ENCODE data around the gene FOXL2NB.

Gene FOXL2NB

GRCh38 chr3:138928727-138929372 lies 18.2 kb upstream of the FOXL2NB start:
- Histone ChIP-seq H3K27ac (ENCODE audit: low read length) (no peak overlapping the region), H3K36me3 (ENCODE audit: control insufficient read depth, insufficient read depth, low read length) (no peaks in the 10 kb centered on the region), H3K4me1 (ENCODE audit: control insufficient read depth, insufficient read depth, low read length) (no peaks in the 10 kb centered on the region), H3K4me3 (ENCODE audit: low read length) (no peak overlapping the region), H3K27me3 (ENCODE audit: control insufficient read depth, insufficient read depth, low read length) (no peaks in the 10 kb centered on the region), H3K9me3 (ENCODE audit: control insufficient read depth, insufficient read depth, low read length) (no peaks in the 10 kb centered on the region)
- no CpG with 5 or more reads among the region's 42 CpGs for WGBS (ENCODE audit: insufficient coverage, insufficient read length)
- no peak for DNase-seq (ENCODE audit: low read depth, low spot score)

GRCh38 chr3:138933068-138933668 lies 13.8 kb upstream of the FOXL2NB start:
- peaks cover 3% of the 10 kb centered on the region; the same call in 1 of the 2 replicates for H3K4me1 ChIP-seq (ENCODE audit: control insufficient read depth, insufficient read depth, low read length)

GRCh38 chr3:138933981-138934691 lies 12.9 kb upstream of the FOXL2NB start:
- Histone ChIP-seq H3K27ac (ENCODE audit: low read length) (no peak overlapping the region), H3K27me3 (ENCODE audit: control insufficient read depth, insufficient read depth, low read length) (peaks cover 28% of the 10 kb centered on the region), H3K9me3 (ENCODE audit: control insufficient read depth, insufficient read depth, low read length) (no peaks in the 10 kb centered on the region), H3K4me3 (ENCODE audit: low read length) (no peak overlapping the region), H3K4me1 (ENCODE audit: control insufficient read depth, insufficient read depth, low read length) (peaks cover 3% of the 10 kb centered on the region; the same call in 1 of the 2 replicates), H3K36me3 (ENCODE audit: control insufficient read depth, insufficient read depth, low read length) (no peaks in the 10 kb centered on the region)
- no CpG with 5 or more reads among the region's 3 CpGs for WGBS (ENCODE audit: insufficient coverage, insufficient read length)
- DNase-seq (ENCODE audit: low read depth, low spot score), result no peak

More at GRCh38 chr3:138933068-138933668, 13.8 kb upstream of the FOXL2NB start:
- no peak for DNase-seq (ENCODE audit: low read depth, low spot score)
- Histone ChIP-seq H3K9me3 (ENCODE audit: control insufficient read depth, insufficient read depth, low read length) (no peaks in the 10 kb centered on the region), H3K27ac (ENCODE audit: low read length) (no peak overlapping the region), H3K36me3 (ENCODE audit: control insufficient read depth, insufficient read depth, low read length) (no peaks in the 10 kb centered on the region), H3K27me3 (ENCODE audit: control insufficient read depth, insufficient read depth, low read length) (peaks cover 19% of the 10 kb centered on the region), H3K4me3 (ENCODE audit: low read length) (no peak overlapping the region)
- WGBS (ENCODE audit: insufficient coverage, insufficient read length), result no CpG with 5 or more reads among the region's 4 CpGs

- H3K4me1 ChIP-seq (ENCODE audit: control insufficient read depth, insufficient read depth, low read length), result peaks cover 3% of the 10 kb centered on the region; the same call in 1 of the 2 replicates
- no peak for DNase-seq (ENCODE audit: low read depth, low spot score)
- H3K27me3 ChIP-seq (ENCODE audit: control insufficient read depth, insufficient read depth, low read length), result peaks cover 40% of the 10 kb centered on the region
- H3K4me3 ChIP-seq (ENCODE audit: low read length), result no peak overlapping the region; the same call in 1 of the 2 replicates
- H3K27ac ChIP-seq (ENCODE audit: low read length), result no peak overlapping the region
- WGBS (ENCODE audit: insufficient coverage, insufficient read length), result 100% methylated on average over 3 of the region's 7 CpGs
- H3K9me3 ChIP-seq (ENCODE audit: control insufficient read depth, insufficient read depth, low read length), result no peaks in the 10 kb centered on the region
- no peaks in the 10 kb centered on the region for H3K36me3 ChIP-seq (ENCODE audit: control insufficient read depth, insufficient read depth, low read length)
Observed at GRCh38 chr3:138935505-138935862, 11.5 kb upstream of the FOXL2NB start.

GRCh38 chr3:138935863-138936740 lies 10.9 kb upstream of the FOXL2NB start:
- Histone ChIP-seq H3K27ac (ENCODE audit: low read length) (no peak overlapping the region), H3K4me1 (ENCODE audit: control insufficient read depth, insufficient read depth, low read length) (peaks cover 3% of the 10 kb centered on the region; the same call in 1 of the 2 replicates), H3K36me3 (ENCODE audit: control insufficient read depth, insufficient read depth, low read length) (no peaks in the 10 kb centered on the region), H3K9me3 (ENCODE audit: control insufficient read depth, insufficient read depth, low read length) (no peaks in the 10 kb centered on the region), H3K4me3 (ENCODE audit: low read length) (peak overlapping the region; percentile 20; the same call in 1 of the 2 replicates), H3K27me3 (ENCODE audit: control insufficient read depth, insufficient read depth, low read length) (peaks cover 46% of the 10 kb centered on the region)
- WGBS (ENCODE audit: insufficient coverage, insufficient read length), result no CpG with 5 or more reads among the region's 58 CpGs
- no peak for DNase-seq (ENCODE audit: low read depth, low spot score)

- H3K27me3 ChIP-seq (ENCODE audit: control insufficient read depth, insufficient read depth, low read length), result peaks cover 51% of the 10 kb centered on the region
- no CpG with 5 or more reads among the region's 45 CpGs for WGBS (ENCODE audit: insufficient coverage, insufficient read length)
- no peaks in the 10 kb centered on the region for H3K9me3 ChIP-seq (ENCODE audit: control insufficient read depth, insufficient read depth, low read length)
- no peaks in the 10 kb centered on the region for H3K36me3 ChIP-seq (ENCODE audit: control insufficient read depth, insufficient read depth, low read length)
- H3K4me3 ChIP-seq (ENCODE audit: low read length), result no peak overlapping the region; the same call in 1 of the 2 replicates
- H3K27ac ChIP-seq (ENCODE audit: low read length), result no peak overlapping the region
- no peak for DNase-seq (ENCODE audit: low read depth, low spot score)
- peaks cover 3% of the 10 kb centered on the region; the same call in 1 of the 2 replicates for H3K4me1 ChIP-seq (ENCODE audit: control insufficient read depth, insufficient read depth, low read length)
Observed at GRCh38 chr3:138936741-138937689, 10.0 kb upstream of the FOXL2NB start.

GRCh38 chr3:138937690-138938055 lies 9.3 kb upstream of the FOXL2NB start:
- Histone ChIP-seq H3K36me3 (ENCODE audit: control insufficient read depth, insufficient read depth, low read length) (no peaks in the 10 kb centered on the region), H3K4me1 (ENCODE audit: control insufficient read depth, insufficient read depth, low read length) (peaks cover 3% of the 10 kb centered on the region; the same call in 1 of the 2 replicates), H3K9me3 (ENCODE audit: control insufficient read depth, insufficient read depth, low read length) (no peaks in the 10 kb centered on the region), H3K4me3 (ENCODE audit: low read length) (no peak overlapping the region; the same call in 1 of the 2 replicates), H3K27me3 (ENCODE audit: control insufficient read depth, insufficient read depth, low read length) (peaks cover 58% of the 10 kb centered on the region), H3K27ac (ENCODE audit: low read length) (no peak overlapping the region)
- no peak for DNase-seq (ENCODE audit: low read depth, low spot score)
- no CpG with 5 or more reads among the region's 29 CpGs for WGBS (ENCODE audit: insufficient coverage, insufficient read length)

- Histone ChIP-seq H3K27ac (ENCODE audit: low read length) (no peak overlapping the region), H3K4me3 (ENCODE audit: low read length) (no peak overlapping the region; the same call in 1 of the 2 replicates), H3K9me3 (ENCODE audit: control insufficient read depth, insufficient read depth, low read length) (no peaks in the 10 kb centered on the region), H3K4me1 (ENCODE audit: control insufficient read depth, insufficient read depth, low read length) (peaks cover 4% of the 10 kb centered on the region; the same call in 1 of the 2 replicates), H3K27me3 (ENCODE audit: control insufficient read depth, insufficient read depth, low read length) (peaks cover 63% of the 10 kb centered on the region), H3K36me3 (ENCODE audit: control insufficient read depth, insufficient read depth, low read length) (no peaks in the 10 kb centered on the region)
- no peak for DNase-seq (ENCODE audit: low read depth, low spot score)
- WGBS (ENCODE audit: insufficient coverage, insufficient read length), result no CpG with 5 or more reads among the region's 48 CpGs
Observed at GRCh38 chr3:138938056-138938876, 8.8 kb upstream of the FOXL2NB start.
